COR-L47 (cell line): Measurements from ENCODE around the gene RMDN2.
"Not testable (repeated sequence)": the region's sequence is repeated elsewhere in the genome, so short reads cannot be mapped to it uniquely, and the experiment has no call there.

Experiments used
- DNase-seq: peaks from one replicate; lab custom pipeline; 2025; lab: John Stamatoyannopoulos, UW

Gene RMDN2

GRCh38 chr2:37898448-37898847 lies 26.6 kb upstream of the RMDN2 start:
- DNase-seq = no peak

DNA sequence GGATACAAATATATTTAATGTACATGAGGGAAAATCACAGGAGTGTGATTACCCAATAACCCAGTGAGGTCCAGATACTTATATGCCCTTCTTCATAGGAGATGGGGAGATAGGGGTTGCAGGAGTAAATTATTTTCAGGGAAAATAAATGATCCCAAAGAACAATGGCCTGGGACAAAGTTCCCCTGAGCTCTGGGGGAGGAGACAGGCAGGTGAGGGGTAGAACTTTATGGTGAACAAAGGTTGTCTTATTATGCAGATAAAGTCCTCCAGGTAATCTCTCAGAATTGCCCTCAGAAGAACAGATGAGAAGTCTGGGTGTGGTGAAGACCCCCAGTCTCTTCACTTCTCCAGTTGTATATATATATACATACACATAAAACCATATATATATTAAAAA lies 22.1 kb upstream of the RMDN2 start:
- DNase-seq = no peak

DNA sequence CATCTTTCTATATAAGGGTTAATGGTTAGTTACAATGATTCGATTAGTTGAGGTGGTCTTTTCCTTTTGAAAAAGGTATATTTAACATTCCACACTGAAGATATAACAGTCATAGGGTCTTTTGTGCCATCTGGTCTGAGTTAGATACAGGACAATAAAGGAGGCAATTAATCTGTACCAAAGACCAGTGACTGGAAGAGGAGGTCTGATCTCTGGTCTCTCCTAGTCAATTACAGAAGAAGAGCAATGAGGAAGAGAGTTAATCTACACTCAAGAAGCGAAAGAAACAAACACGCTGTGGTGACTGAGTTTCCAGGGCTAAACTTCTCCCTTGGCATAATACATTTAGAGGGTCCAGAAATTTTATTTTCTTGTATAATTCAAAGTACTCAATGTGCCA lies 20.7 kb upstream of the RMDN2 start:
- no peak for DNase-seq

DNA sequence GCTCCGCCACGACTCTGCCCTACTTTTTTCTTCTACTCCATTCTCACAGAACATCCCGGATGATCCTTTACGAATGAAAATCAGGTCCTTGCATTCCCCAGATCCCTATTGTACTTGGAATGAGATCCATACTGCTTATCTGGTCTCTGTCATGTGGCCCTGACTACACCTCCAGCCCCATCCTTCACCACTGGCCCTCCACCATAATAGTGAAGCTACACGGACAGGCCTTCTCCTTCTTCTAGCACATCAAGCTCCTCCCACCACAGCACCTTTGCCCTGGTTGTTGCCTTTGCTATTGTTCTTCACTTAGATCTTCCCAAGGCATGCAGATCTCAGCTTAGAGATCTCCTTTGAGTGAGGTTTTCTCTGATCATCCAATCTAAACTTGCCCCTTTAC lies 20.1 kb upstream of the RMDN2 start:
- DNase-seq = no peak

- no peak for DNase-seq
Observed at GRCh38 chr2:37906131-37906530, 19.0 kb upstream of the RMDN2 start.

DNA sequence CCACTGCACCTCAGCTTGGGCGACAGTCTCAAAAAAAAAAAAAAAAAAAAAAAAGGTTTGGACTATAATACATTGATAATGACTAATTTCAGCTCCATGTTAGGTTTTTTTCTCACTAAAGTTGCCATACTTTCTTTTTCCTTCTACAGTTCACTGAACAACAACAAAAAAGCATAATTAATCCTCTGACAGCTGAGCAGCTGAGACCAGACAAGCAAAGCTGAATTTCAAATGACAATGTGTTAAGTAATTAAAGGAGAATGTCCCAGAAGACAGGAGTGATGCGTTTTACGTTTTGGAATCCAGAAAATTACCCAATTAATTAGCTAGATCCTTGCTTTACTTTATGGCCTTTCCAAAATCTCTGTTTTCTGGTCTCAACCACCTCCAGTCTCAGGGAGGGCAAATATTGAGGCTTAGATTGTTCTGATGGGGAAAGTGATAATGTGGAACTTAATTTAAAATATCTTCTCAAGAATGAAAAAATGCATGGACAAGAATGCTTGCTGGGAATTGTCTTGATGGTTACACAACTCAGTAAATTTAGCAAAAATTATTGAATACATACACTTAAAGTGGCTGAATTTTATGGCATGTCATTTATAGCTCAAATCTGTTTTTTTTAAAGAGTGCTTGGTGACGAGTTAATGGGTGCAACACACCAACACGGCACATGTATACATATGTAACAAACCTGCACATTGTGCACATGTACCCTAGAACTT lies 17.4 kb upstream of the RMDN2 start:
- DNase-seq = no peak

GRCh38 chr2:37911296-37911873 lies 13.7 kb upstream of the RMDN2 start:
- DNase-seq = no peak

- no peak for DNase-seq
Observed at GRCh38 chr2:37912056-37912455, 13.0 kb upstream of the RMDN2 start.

DNA sequence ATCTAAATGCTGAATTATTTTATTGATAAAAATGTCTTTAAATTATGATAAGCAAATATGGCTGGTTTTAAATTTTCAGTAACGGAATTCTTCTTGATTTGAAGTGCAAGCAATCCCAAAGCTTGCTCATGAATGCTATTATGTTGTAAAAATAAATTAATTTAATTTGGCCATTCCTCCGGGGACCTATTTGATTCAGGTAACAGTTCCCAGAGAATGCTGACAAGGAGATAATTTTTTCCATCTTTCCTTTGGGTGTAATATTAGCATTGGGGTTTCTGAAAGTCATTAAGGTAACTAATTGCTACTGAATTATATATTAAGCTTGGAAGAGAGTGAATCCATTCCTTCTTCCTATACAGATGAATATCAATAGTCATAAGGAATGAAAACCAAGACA lies 12.5 kb upstream of the RMDN2 start:
- DNase-seq = no peak

DNA sequence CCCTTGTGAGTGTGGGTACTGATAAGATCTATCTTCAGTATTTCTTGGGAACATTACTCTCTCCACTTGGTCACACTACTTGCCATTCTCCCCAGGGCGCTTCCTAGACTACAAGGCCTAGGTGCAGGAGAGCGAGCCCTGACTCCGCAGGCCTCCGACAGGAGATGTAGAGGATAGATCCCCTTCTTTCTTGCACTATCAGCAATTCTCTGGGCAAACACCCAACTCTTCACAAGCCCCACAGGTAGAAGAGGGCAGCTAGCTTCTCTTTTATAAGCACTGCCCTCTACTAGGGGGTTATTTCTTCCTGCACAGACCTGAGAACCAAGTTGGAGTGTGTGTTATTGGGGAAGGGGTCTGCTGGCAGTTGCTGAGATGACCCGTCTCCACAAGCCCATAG lies 10.7 kb upstream of the RMDN2 start:
- DNase-seq = no peak

DNA sequence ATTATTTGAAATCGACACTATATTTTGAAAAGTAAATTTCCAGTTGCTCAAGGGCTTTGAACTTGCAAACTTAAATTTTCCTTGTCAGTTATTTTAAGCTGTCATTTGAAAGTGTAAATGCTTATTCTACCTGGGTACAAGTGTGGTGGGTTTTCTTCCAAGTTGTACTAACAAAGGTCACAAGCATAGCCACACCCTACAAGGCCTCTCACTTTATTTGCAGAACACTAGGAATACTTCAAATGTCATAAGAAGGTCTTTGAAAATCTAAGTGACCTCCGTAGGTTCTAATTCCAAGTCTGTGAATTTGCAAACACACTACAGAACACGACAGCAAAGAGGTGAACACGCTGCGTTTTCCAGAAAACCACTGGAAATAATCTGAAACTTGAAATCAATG lies 9.3 kb upstream of the RMDN2 start:
- no peak for DNase-seq

- DNase-seq = no peak
Observed at GRCh38 chr2:37916512-37917082, 8.5 kb upstream of the RMDN2 start.

DNA sequence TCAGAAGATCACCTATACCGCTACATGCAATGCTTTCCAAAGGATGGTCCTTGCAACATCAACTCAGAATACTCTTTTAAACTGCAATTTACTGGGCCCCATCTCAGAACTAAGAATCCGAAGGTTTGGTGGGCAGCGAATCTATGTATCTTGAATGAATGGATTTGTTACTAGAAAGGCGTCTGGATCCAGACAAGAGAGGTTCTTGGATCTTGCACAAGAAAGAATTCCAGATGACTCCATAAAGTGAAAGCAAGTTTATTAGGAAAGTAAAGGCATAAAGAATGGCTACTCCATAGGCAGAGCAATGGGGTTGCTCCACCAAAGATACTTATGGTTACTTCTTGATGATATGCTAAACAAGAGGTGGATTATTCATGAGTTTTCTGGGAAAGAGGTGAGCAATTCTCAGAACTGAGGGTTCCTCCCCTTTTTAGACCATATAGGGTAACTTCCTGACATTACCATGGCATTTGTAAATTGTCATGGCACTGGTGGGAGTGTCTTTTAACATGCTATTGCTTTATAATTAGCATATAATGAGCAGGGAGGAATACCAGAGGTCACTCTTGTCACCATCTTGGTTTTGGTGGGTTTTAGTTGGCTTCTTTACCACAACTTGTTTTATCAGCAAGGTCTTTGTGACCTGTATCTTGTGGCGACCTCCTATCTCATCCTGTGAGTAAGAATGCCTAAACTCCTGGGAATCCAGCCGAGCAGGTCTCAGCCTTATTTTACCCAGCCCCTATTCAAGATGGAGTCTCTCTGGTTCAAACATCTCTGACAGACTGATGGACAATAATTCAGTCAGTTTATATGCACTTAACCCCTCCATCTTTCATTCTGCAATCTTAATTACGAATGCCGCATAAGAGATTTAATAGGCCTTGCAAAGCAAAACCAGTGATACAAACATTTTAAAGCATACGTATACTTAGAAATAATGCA lies 7.5 kb upstream of the RMDN2 start:
- no peak for DNase-seq

GRCh38 chr2:37918742-37919186 lies 6.3 kb upstream of the RMDN2 start:
- DNase-seq = no peak

DNA sequence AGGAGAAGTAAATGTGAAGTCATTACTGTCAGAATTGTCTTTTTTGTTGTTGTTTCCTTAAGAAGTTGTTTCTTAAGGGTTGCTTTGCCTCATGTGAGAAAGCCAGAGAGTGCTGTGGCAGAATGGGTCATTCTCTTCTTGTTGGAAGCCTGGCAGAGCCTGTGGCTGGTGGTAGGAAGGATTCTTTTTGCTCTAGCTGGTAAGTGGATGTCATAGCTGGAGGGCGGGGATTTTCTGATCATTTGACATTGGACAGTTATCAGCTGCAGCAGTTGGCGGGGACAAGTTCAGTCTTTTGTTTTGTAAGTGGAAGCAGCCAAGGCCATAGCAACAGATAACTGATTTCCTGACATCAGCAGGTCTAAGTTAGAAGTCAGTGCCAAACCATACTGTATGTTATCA lies 5.5 kb upstream of the RMDN2 start:
- DNase-seq = no peak

GRCh38 chr2:37920570-37920969 lies 4.5 kb upstream of the RMDN2 start:
- DNase-seq = no peak

- DNase-seq = no peak
Observed at GRCh38 chr2:37921781-37922180, 3.3 kb upstream of the RMDN2 start.

DNA sequence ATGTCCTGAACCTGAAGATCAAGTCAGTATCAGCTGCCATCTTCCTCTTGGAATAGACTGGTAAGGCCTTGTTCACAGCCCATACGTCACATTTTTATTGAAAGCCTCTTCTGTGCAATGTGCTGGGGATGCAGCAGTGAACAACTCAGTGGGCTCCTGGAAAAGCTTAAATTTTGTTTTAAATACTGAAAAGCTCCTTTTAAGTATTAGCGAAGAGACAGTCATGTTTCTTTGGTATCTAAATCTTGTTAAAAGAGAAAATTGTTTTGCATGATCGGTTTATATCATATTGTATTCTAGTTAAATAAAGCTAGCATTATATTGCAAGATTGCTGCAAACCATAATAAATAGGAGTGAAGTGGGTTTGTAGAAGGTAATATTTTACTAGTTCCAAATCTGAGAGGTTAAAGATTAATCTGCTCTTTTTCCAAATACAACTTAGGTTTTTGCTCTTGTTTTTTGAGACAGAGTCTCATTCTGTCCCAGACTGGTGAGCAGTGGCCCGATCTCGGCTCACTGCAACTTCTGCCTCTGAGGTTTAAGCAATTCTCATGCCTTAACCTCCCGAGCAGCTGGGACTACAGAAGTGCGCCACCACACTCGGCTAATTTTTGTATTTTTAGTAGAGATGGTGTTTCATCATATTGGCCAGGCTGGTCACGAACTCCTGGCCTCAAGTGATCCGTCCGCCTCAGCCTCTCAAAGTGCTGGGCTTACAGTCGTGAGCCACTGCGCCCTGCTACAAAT lies 1.6 kb upstream of the RMDN2 start:
- DNase-seq = no peak

DNA sequence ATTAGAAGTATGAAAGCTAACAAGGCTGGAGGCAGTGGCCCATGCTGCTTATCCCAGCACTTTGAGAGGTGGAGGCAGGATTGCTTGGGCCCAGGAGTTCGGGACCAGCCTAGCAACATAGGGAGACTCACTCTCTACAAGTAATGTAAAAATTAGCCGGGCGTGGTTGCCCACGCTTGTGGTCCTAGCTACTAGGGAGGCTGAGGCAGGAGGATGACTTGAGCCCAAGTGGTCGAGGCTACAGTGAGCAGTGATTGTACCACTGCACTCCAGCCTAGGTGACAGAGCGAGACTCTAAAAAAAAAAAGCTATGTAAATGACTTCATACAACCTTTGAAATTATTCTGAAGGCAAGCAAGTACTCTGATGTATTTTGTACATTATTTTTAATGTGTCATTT lies 1.5 kb downstream of the RMDN2 start:
- DNase-seq = no peak

- DNase-seq = no peak
Observed at GRCh38 chr2:37928377-37928776, 3.3 kb downstream of the RMDN2 start.

GRCh38 chr2:37930392-37930791 lies 5.3 kb downstream of the RMDN2 start:
- not testable (repeated sequence) for DNase-seq

DNA sequence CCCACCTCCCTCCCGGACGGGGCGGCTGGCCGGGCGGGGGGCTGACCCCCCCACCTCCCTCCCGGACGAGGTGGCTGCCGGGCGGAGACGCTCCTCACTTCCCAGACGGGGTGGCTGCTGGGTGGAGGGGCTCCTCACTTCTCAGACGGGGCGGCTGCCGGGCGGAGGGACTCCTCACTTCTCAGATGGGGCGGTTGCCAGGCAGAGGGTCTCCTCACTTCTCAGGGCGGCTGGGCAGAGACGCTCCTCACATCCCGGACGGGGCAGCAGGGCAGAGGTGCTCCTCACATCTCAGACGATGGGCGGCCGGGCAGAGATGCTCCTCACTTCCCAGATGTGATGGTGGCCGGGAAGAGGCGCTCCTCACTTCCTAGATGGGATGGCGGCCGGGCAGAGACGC lies 7.8 kb downstream of the RMDN2 start:
- DNase-seq = not testable (repeated sequence)
